Vagina (tissue), 2 donors: ENCODE results near the gene ZNF480. TPM values are rescaled to one million over a fixed set of nuclear protein-coding genes. Genes with fewer than 3 reads are reported as not detected.
"Not testable (repeated sequence)": the region's sequence is repeated elsewhere in the genome, so short reads cannot be mapped to it uniquely, and the experiment has no call there.

Source experiments
- DNase-seq, 2 donors: peaks; one replicate each; pipeline ENCODE4 v3.0.0-alpha.2; 2017; ENCODE audit errors: extremely low spot score in 2 of 2
- H3K27ac ChIP-seq: fragments of 200-600 bp; sonication (generic); one replicate; pipeline ENCODE4 v1.5.1; 2019
- H3K27me3 ChIP-seq: fragments of 200-600 bp; sonication (generic); one replicate; pipeline ENCODE4 v1.5.1; 2019
- H3K36me3 ChIP-seq, 2 donors: fragments of 200-600 bp; sonication (generic); one replicate each; pipeline ENCODE4 v1.5.1; 2017 to 2019
- H3K4me1 ChIP-seq: fragments of 200-600 bp; sonication (generic); one replicate; pipeline ENCODE4 v1.5.1; 2019
- H3K4me3 ChIP-seq, 2 donors: fragments of 200-600 bp; sonication (generic); 1 replicate in 1 of 2; 2 replicates in 1 of 2; pipeline ENCODE4 v1.5.1; 2016 to 2019
- H3K9me3 ChIP-seq: fragments of 200-600 bp; sonication (generic); one replicate; pipeline ENCODE4 v1.5.1; 2019
- CTCF ChIP-seq, 3 experiments: fragments of 450-650 bp in 2 of 3; fragments of 200-600 bp in 1 of 3; sonication (generic) in 1 of 3; IDR thresholded peaks; one replicate each; pipeline ENCODE4 v1.5.1; 2017 to 2019; ENCODE audit warnings: antibody characterized with exemption in 3 of 3, mild to moderate bottlenecking in 2 of 3, moderate library complexity in 2 of 3
- POLR2A ChIP-seq, 2 donors: fragments of 450-650 bp; IDR thresholded peaks; one replicate each; pipeline ENCODE4 v1.6.1; 2017; ENCODE audit warnings: antibody characterized with exemption in 2 of 2, mild to moderate bottlenecking in 2 of 2, moderate library complexity in 2 of 2
- POLR2AphosphoS5 ChIP-seq, 2 donors: sonication (generic); formaldehyde crosslinking; IDR thresholded peaks; one replicate each; pipeline ENCODE4 v1.9.0; 2017; ENCODE audit warnings: antibody characterized with exemption in 2 of 2, mild to moderate bottlenecking in 2 of 2, low read depth in 1 of 2; ENCODE audit not compliant: insufficient read depth in 1 of 2
- intact Hi-C: fragments of 100-400 bp; cut with DNase I; formaldehyde crosslinking; loops from one replicate; pipeline ENCODE4 v1.15.1; 2023
- total RNA-seq: library from RNA; depleted of rRNA; stranded (reverse); fragments of >200 nt; gene quantifications from one replicate; pipeline ENCODE4 v1.2.3, GENCODE V29; 2016

Gene ZNF480
- total RNA-seq, 1 donor from 2014 or later: 9.1 TPM

- intact Hi-C loops: no loop called here
- Histone ChIP-seq H3K27me3 (no peaks in the 10 kb centered on the region), H3K36me3 (peaks cover 15 to 71% of the 10 kb centered on the region in 2 donors), H3K4me3 (no peak overlapping the region), H3K27ac (no peak overlapping the region), H3K9me3 (peaks cover 96% of the 10 kb centered on the region), H3K4me1 (no peaks in the 10 kb centered on the region)
- no peak for TF ChIP-seq POLR2AphosphoS5 (IDR thresholded peaks at IDR 0.05; ENCODE audit: insufficient read depth in 1 of 2, low read depth in 1 of 2)
- no peak for DNase-seq
Measured at GRCh38 chr19:52322429-52322828, 25.5 kb downstream of the ZNF480 start.

GRCh38 chr19:52331757-52332156, 34.8 kb downstream of the ZNF480 start:
- H3K9me3 ChIP-seq: peaks cover 64% of the 10 kb centered on the region
- intact Hi-C loops: no loop called here
- no peak for DNase-seq
- TF ChIP-seq POLR2A (IDR thresholded peaks at IDR 0.05): no peak
- TF ChIP-seq CTCF (IDR thresholded peaks at IDR 0.05): no peak
- TF ChIP-seq POLR2AphosphoS5 (IDR thresholded peaks at IDR 0.05; ENCODE audit: insufficient read depth in 1 of 2, low read depth in 1 of 2): no peak
- H3K4me3 ChIP-seq: no peak overlapping the region
- peaks cover 2% of the 10 kb centered on the region for H3K4me1 ChIP-seq
- H3K27ac ChIP-seq: no peak overlapping the region
- no peaks in the 10 kb centered on the region for H3K36me3 ChIP-seq
- no peaks in the 10 kb centered on the region for H3K27me3 ChIP-seq

GRCh38 chr19:52335768-52336116, 38.8 kb downstream of the ZNF480 start:
- no peaks in the 10 kb centered on the region for H3K27me3 ChIP-seq
- TF ChIP-seq CTCF (IDR thresholded peaks at IDR 0.05): no peak
- no peak for TF ChIP-seq POLR2AphosphoS5 (IDR thresholded peaks at IDR 0.05; ENCODE audit: insufficient read depth in 1 of 2, low read depth in 1 of 2)
- intact Hi-C loops: no loop called here
- peaks cover 7% of the 10 kb centered on the region for H3K4me1 ChIP-seq
- peak overlapping the region; percentile 59 to 68 for H3K4me3 ChIP-seq
- peak overlapping the region; percentile 31 for H3K27ac ChIP-seq
- no peaks in the 10 kb centered on the region for H3K36me3 ChIP-seq
- peaks cover 32% of the 10 kb centered on the region for H3K9me3 ChIP-seq
- no peak for DNase-seq

- intact Hi-C loops: no loop called here
- H3K27ac ChIP-seq: peak within 1 kb of the TSS; percentile 31
- peaks cover 7% of the 10 kb centered on the region for H3K4me1 ChIP-seq
- H3K36me3 ChIP-seq: no peaks in the 10 kb centered on the region
- H3K27me3 ChIP-seq: no peaks in the 10 kb centered on the region
- peak within 1 kb of the TSS; percentile 59 to 68 for H3K4me3 ChIP-seq
- no peak for DNase-seq
- H3K9me3 ChIP-seq: peaks cover 29% of the 10 kb centered on the region
- TF ChIP-seq CTCF (IDR thresholded peaks at IDR 0.05): no peak
- TF ChIP-seq POLR2A (IDR thresholded peaks at IDR 0.05): peak in 1 of 2 donors; percentile 2
- TF ChIP-seq POLR2AphosphoS5 (IDR thresholded peaks at IDR 0.05; ENCODE audit: insufficient read depth in 1 of 2, low read depth in 1 of 2): peak; percentile 79 to 88
Measured at GRCh38 chr19:52336117-52336790, 39.3 kb downstream of the ZNF480 start, which contains the start of gene ZNF610. ZNF610 (plus strand) TSS chr19:52336243; CDS start chr19:52349173, 12,930 bp downstream.

GRCh38 chr19:52336791-52337381, 39.9 kb downstream of the ZNF480 start:
- H3K4me3 ChIP-seq: peak overlapping the region; percentile 59 to 68
- TF ChIP-seq POLR2A (IDR thresholded peaks at IDR 0.05) (no peak), POLR2AphosphoS5 (IDR thresholded peaks at IDR 0.05; ENCODE audit: insufficient read depth in 1 of 2, low read depth in 1 of 2) (no peak), CTCF (IDR thresholded peaks at IDR 0.05) (no peak)
- peaks cover 23% of the 10 kb centered on the region for H3K9me3 ChIP-seq
- intact Hi-C loops: no loop called here
- H3K27ac ChIP-seq: peak overlapping the region; percentile 31
- no peak for DNase-seq
- no peaks in the 10 kb centered on the region for H3K27me3 ChIP-seq
- peaks cover 7% of the 10 kb centered on the region for H3K4me1 ChIP-seq
- no peaks in the 10 kb centered on the region for H3K36me3 ChIP-seq

- intact Hi-C loops, H3K36me3 ChIP-seq, H3K9me3 ChIP-seq, H3K4me3 ChIP-seq, H3K4me1 ChIP-seq, H3K27ac ChIP-seq, DNase-seq, H3K27me3 ChIP-seq: not testable (repeated sequence)
Measured at GRCh38 chr19:52339022-52339421, 42.1 kb downstream of the ZNF480 start.
